HG03571 (cell line): ENCODE measurements around the gene SPIN1.

Source experiments
- ATAC-seq: cut with Tn5 transposase; IDR thresholded peaks from one replicate; pipeline ENCODE4 v1.9.1; 2021; ENCODE audit not compliant: unreplicated experiment

Gene SPIN1

GRCh38 chr9:88433583-88434255, 45.5 kb downstream of the SPIN1 start:
- ATAC-seq, result no peak

GRCh38 chr9:88435336-88435735, 47.1 kb downstream of the SPIN1 start:
- no peak for ATAC-seq

GRCh38 chr9:88436379-88436778, 48.1 kb downstream of the SPIN1 start:
- ATAC-seq, result no peak

GRCh38 chr9:88437210-88438146, 49.2 kb downstream of the SPIN1 start:
- ATAC-seq, result no peak

GRCh38 chr9:88438811-88439210, 50.6 kb downstream of the SPIN1 start:
- no peak for ATAC-seq

- ATAC-seq, result no peak
Measured at GRCh38 chr9:88441301-88442007, 53.2 kb downstream of the SPIN1 start.

- ATAC-seq, result no peak
Measured at GRCh38 chr9:88443480-88444113, 55.4 kb downstream of the SPIN1 start.

GRCh38 chr9:88446728-88447127, 58.5 kb downstream of the SPIN1 start:
- ATAC-seq, result no peak

- ATAC-seq, result no peak
Measured at GRCh38 chr9:88447431-88447830, 59.2 kb downstream of the SPIN1 start.

- ATAC-seq, result no peak
Measured at GRCh38 chr9:88451160-88451559, 62.9 kb downstream of the SPIN1 start.

GRCh38 chr9:88458716-88459465, 70.6 kb downstream of the SPIN1 start:
- no peak for ATAC-seq

- ATAC-seq, result no peak
Measured at GRCh38 chr9:88460587-88461332, 72.5 kb downstream of the SPIN1 start.

- no peak for ATAC-seq
Measured at GRCh38 chr9:88462191-88462590, 73.9 kb downstream of the SPIN1 start.

GRCh38 chr9:88464851-88465250, 76.6 kb downstream of the SPIN1 start:
- ATAC-seq, result no peak

- no peak for ATAC-seq
Measured at GRCh38 chr9:88468226-88468625, 80.0 kb downstream of the SPIN1 start.

GRCh38 chr9:88476491-88477271, 88.4 kb downstream of the SPIN1 start:
- ATAC-seq, result no peak

- no peak for ATAC-seq
Measured at GRCh38 chr9:88477300-88477751, 89.1 kb downstream of the SPIN1 start.

GRCh38 chr9:88478246-88478645, 90.0 kb downstream of the SPIN1 start:
- no peak for ATAC-seq

- no peak for ATAC-seq
Measured at GRCh38 chr9:88481933-88482332, 93.7 kb downstream of the SPIN1 start.
